Astrocyte (in vitro differentiated cells and primary cell): Measurements from ENCODE around the gene RAD51.

Source experiments
- EZH2 ChIP-seq: IDR thresholded peaks from 2 replicates; pipeline ENCODE4 v1.6.1; 2012; ENCODE audit warnings: mild to moderate bottlenecking, low read length, inconsistent platforms; ENCODE audit not compliant: insufficient read depth
- TF ChIP-seq, protein P1 (sequence below): IDR thresholded peaks from 2 replicates; pipeline ENCODE4 v1.5.1; 2011; ENCODE audit warnings: low read depth, mild to moderate bottlenecking, inconsistent platforms, low read length, moderate library complexity; ENCODE audit not compliant: insufficient read depth

DNA sequence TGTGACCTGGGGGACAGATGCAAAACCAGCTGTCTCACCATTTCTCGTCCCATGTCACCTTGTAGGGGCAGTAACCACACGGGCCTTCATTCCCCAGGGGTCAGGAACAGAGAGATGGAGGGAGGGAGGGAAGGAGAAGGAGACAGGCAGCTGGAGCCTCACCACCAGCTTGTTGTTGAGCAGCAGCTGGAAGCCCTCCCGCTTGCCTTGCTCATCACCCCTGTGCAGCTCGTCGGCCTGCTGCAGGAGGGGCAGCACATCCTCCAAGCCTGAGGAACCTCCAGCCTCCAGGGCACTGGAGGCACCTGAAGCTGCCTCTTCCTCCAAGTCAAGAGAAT lies 49.8 kb downstream of the RAD51 start:
- TF ChIP-seq, protein P1, sequence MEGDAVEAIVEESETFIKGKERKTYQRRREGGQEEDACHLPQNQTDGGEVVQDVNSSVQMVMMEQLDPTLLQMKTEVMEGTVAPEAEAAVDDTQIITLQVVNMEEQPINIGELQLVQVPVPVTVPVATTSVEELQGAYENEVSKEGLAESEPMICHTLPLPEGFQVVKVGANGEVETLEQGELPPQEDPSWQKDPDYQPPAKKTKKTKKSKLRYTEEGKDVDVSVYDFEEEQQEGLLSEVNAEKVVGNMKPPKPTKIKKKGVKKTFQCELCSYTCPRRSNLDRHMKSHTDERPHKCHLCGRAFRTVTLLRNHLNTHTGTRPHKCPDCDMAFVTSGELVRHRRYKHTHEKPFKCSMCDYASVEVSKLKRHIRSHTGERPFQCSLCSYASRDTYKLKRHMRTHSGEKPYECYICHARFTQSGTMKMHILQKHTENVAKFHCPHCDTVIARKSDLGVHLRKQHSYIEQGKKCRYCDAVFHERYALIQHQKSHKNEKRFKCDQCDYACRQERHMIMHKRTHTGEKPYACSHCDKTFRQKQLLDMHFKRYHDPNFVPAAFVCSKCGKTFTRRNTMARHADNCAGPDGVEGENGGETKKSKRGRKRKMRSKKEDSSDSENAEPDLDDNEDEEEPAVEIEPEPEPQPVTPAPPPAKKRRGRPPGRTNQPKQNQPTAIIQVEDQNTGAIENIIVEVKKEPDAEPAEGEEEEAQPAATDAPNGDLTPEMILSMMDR: no peak
- no peak for TF ChIP-seq EZH2
